HepG2 (cell line): Measurements from ENCODE around the gene PAQR5.

Source experiments
- CTCF ChIP-seq: sonication (generic); formaldehyde crosslinking; IDR thresholded peaks from 2 replicates; pipeline ENCODE4 v1.5.0; 2020; ENCODE audit warnings: mild to moderate bottlenecking, missing genetic modification reagents, moderate library complexity
- EP300 ChIP-seq, 3 experiments: sonication (generic) in 1 of 3; formaldehyde crosslinking in 1 of 3; IDR thresholded peaks; 2 replicates each; pipeline versions ENCODE4 v1.5.1 to v1.6.1; 2011 to 2020; ENCODE audit warnings: low read depth in 2 of 3, low read length in 2 of 3, borderline replicate concordance in 1 of 3, improper control_type of control experiment in 1 of 3, mild to moderate bottlenecking in 1 of 3, missing genetic modification reagents in 1 of 3, moderate library complexity in 1 of 3
- FOXK1 ChIP-seq: sonication (generic); formaldehyde crosslinking; IDR thresholded peaks from 2 replicates; pipeline ENCODE4 v1.4.0; 2020; ENCODE audit warnings: low read depth, missing genetic modification reagents, borderline replicate concordance
- MXI1 ChIP-seq: IDR thresholded peaks from 3 replicates; pipeline ENCODE4 v1.6.1; 2012; ENCODE audit warnings: low read depth, low read length, inconsistent platforms, borderline replicate concordance
- POLR2AphosphoS5 ChIP-seq: IDR thresholded peaks from 2 replicates; pipeline ENCODE4 v1.6.1; 2012; ENCODE audit warnings: low read depth, low read length
- PRMT3 ChIP-seq: sonication (generic); formaldehyde crosslinking; IDR thresholded peaks from 2 replicates; pipeline ENCODE4 v1.8.1; 2022; ENCODE audit warnings: low read depth, mild to moderate bottlenecking, moderate library complexity, missing genetic modification reagents, borderline replicate concordance
- RFX5 ChIP-seq: IDR thresholded peaks from 2 replicates; pipeline ENCODE4 v1.6.1; 2011; ENCODE audit warnings: low read depth, low read length, improper control_type of control experiment
- SNAPC5 ChIP-seq: sonication (generic); formaldehyde crosslinking; IDR thresholded peaks from 2 replicates; pipeline ENCODE4 v1.8.1; 2023; ENCODE audit warnings: mild to moderate bottlenecking, missing genetic modification reagents, borderline replicate concordance
- ZNF792 ChIP-seq: IDR thresholded peaks from 2 replicates; pipeline ENCODE4 v1.6.1; 2016
- ZSCAN5A ChIP-seq: sonication (generic); formaldehyde crosslinking; IDR thresholded peaks from 2 replicates; pipeline ENCODE4 v1.8.0; 2022; ENCODE audit warnings: mild to moderate bottlenecking, missing genetic modification reagents, borderline replicate concordance

- TF ChIP-seq ZSCAN5A: no peak
- TF ChIP-seq POLR2AphosphoS5: no peak
- no peak for TF ChIP-seq PRMT3 (CRISPR knock-in tag)
- TF ChIP-seq EP300 (IDR thresholded peaks at IDR 0.05; ENCODE audit: low read depth in 2 of 2, low read length in 2 of 2): no peak
- TF ChIP-seq EP300 (CRISPR knock-in tag; IDR thresholded peaks at IDR 0.05; ENCODE audit: borderline replicate concordance): no peak
- no peak for TF ChIP-seq RFX5
- TF ChIP-seq SNAPC5 (CRISPR knock-in tag): no peak
- TF ChIP-seq FOXK1 (CRISPR knock-in tag): no peak
- no peak for TF ChIP-seq CTCF (CRISPR knock-in tag)
- TF ChIP-seq ZNF792: no peak
- TF ChIP-seq MXI1: no peak
These were observed 146.0 kb downstream of the PAQR5 start for GRCh38 chr15:69444686-69445085.
